Smooth muscle cell (in vitro differentiated cells): ENCODE results near the gene RPL10. TPM values are rescaled to one million over a fixed set of nuclear protein-coding genes. Genes with fewer than 3 reads are reported as not detected.

Experiments used
- DNase-seq: peaks from one replicate; lab custom pipeline; 2025; ENCODE audit not compliant: unreplicated experiment; lab: John Stamatoyannopoulos, UW
- H2AFZ ChIP-seq: fragments of 200-600 bp; sonication (generic); 2 replicates; pipeline ENCODE4 v1.6.0; 2016; ENCODE audit warnings: antibody characterized with exemption, low read depth, mild to moderate bottlenecking
- H3F3A ChIP-seq: fragments of 200-600 bp; sonication (generic); 2 replicates; pipeline ENCODE4 v1.6.0; 2017; ENCODE audit warnings: antibody characterized with exemption, low read depth
- H3K27ac ChIP-seq: fragments of 200-600 bp; sonication (generic); 2 replicates; pipeline ENCODE4 v1.5.1; 2016; ENCODE audit warnings: low read depth, mild to moderate bottlenecking
- H3K27me3 ChIP-seq: fragments of 200-600 bp; sonication (generic); 2 replicates; pipeline ENCODE4 v1.6.1; 2016; ENCODE audit warnings: low read depth, mild to moderate bottlenecking
- H3K36me3 ChIP-seq: fragments of 200-600 bp; sonication (generic); 2 replicates; pipeline ENCODE4 v1.5.1; 2016; ENCODE audit warnings: low read depth
- H3K4me1 ChIP-seq: fragments of 200-600 bp; sonication (generic); 2 replicates; pipeline ENCODE4 v1.5.1; 2016; ENCODE audit warnings: low read depth
- H3K4me2 ChIP-seq: fragments of 200-600 bp; sonication (generic); 2 replicates; pipeline ENCODE4 v1.6.0; 2016; ENCODE audit warnings: mild to moderate bottlenecking
- H3K4me3 ChIP-seq: fragments of 200-600 bp; sonication (generic); 2 replicates; pipeline ENCODE4 v1.5.1; 2016; ENCODE audit warnings: mild to moderate bottlenecking
- H3K79me2 ChIP-seq: fragments of 200-600 bp; sonication (generic); 2 replicates; pipeline ENCODE4 v1.6.0; 2016; ENCODE audit warnings: low read depth, mild to moderate bottlenecking
- H3K9ac ChIP-seq: fragments of 200-600 bp; sonication (generic); 2 replicates; pipeline ENCODE4 v1.6.0; 2016; ENCODE audit warnings: low read depth
- H3K9me3 ChIP-seq: fragments of 200-600 bp; sonication (generic); replicated peaks from 2 replicates; pipeline ENCODE4 v1.5.1; 2016; ENCODE audit warnings: low read depth
- H4K20me1 ChIP-seq: fragments of 200-600 bp; sonication (generic); 2 replicates; pipeline ENCODE4 v1.6.0; 2016; ENCODE audit warnings: low read depth
- CTCF ChIP-seq: fragments of 200-600 bp; sonication (generic); IDR thresholded peaks from 2 replicates; pipeline ENCODE4 v1.5.1; 2017; ENCODE audit warnings: borderline replicate concordance, mild to moderate bottlenecking, antibody characterized with exemption; ENCODE audit not compliant: insufficient read depth, poor library complexity, severe bottlenecking
- WGBS: methylation state at CpG from one replicate; pipeline ENCODE4 v1.1.7; 2016; ENCODE audit warnings: low lambda C conversion rate; 5-methylcytosine and 5-hydroxymethylcytosine counted together
- polyA plus RNA-seq: library from polyadenylated mRNA; unstranded; fragments of >200 nt; fragmentation: Nextera tagmentation; extraction: Ambion mirVana; gene quantifications from 2 replicates; pipeline ENCODE4 v1.2.1, GENCODE V29; 2016
- total RNA-seq: library from RNA; depleted of rRNA; stranded (reverse); fragments of >200 nt; gene quantifications from 2 replicates; pipeline ENCODE4 v1.2.3, GENCODE V29; 2014

Gene RPL10
- total and polyA plus RNA-seq, 2 experiments from 2014 or later = 1,314 to 3,107 TPM

GRCh38 chrX:154401045-154401799 is 3.0 kb downstream of the RPL10 start:
- TF ChIP-seq CTCF = no peak
- peaks cover 43% of the 10 kb centered on the region for H4K20me1 ChIP-seq
- no peak overlapping the region for H3K27ac ChIP-seq
- H3K79me2 ChIP-seq = peaks cover 19% of the 10 kb centered on the region
- no peak overlapping the region for H3K4me2 ChIP-seq
- H3K4me3 ChIP-seq = no peak overlapping the region
- H3K27me3 ChIP-seq = no peaks in the 10 kb centered on the region
- H3K9ac ChIP-seq = no peak overlapping the region
- no peaks in the 10 kb centered on the region for H3K4me1 ChIP-seq
- H3F3A ChIP-seq = peaks cover 4% of the 10 kb centered on the region
- H3K9me3 ChIP-seq = no peaks in the 10 kb centered on the region
- DNase-seq = no peak
- WGBS = 63% methylated on average over 6 of the region's 6 CpGs
- H2AFZ ChIP-seq = no peak overlapping the region
- no peaks in the 10 kb centered on the region for H3K36me3 ChIP-seq

- H2AFZ ChIP-seq = no peak overlapping the region
- no peaks in the 10 kb centered on the region for H3K9me3 ChIP-seq
- no peak overlapping the region for H3K4me2 ChIP-seq
- H3F3A ChIP-seq = peaks cover 4% of the 10 kb centered on the region
- no peaks in the 10 kb centered on the region for H3K4me1 ChIP-seq
- H3K79me2 ChIP-seq = peaks cover 19% of the 10 kb centered on the region
- 74% methylated on average over 6 of the region's 6 CpGs for WGBS
- DNase-seq = no peak
- no peak overlapping the region for H3K27ac ChIP-seq
- H3K9ac ChIP-seq = no peak overlapping the region
- peaks cover 43% of the 10 kb centered on the region for H4K20me1 ChIP-seq
- no peak overlapping the region for H3K4me3 ChIP-seq
- no peak for TF ChIP-seq CTCF
- H3K36me3 ChIP-seq = no peaks in the 10 kb centered on the region
- H3K27me3 ChIP-seq = no peaks in the 10 kb centered on the region
These were observed 3.9 kb downstream of the RPL10 start for GRCh38 chrX:154401918-154402621.

GRCh38 chrX:154402622-154403127 is 4.5 kb downstream of the RPL10 start:
- H3K9me3 ChIP-seq = no peaks in the 10 kb centered on the region
- no peak for DNase-seq
- TF ChIP-seq CTCF = no peak
- H3K79me2 ChIP-seq = peaks cover 20% of the 10 kb centered on the region
- H3F3A ChIP-seq = peaks cover 4% of the 10 kb centered on the region
- no peaks in the 10 kb centered on the region for H3K36me3 ChIP-seq
- no peak overlapping the region for H3K9ac ChIP-seq
- 80% methylated on average over 19 of the region's 19 CpGs for WGBS
- H3K4me1 ChIP-seq = no peaks in the 10 kb centered on the region
- H3K4me2 ChIP-seq = no peak overlapping the region
- H3K27ac ChIP-seq = no peak overlapping the region
- H4K20me1 ChIP-seq = peaks cover 43% of the 10 kb centered on the region
- H3K4me3 ChIP-seq = no peak overlapping the region
- H3K27me3 ChIP-seq = no peaks in the 10 kb centered on the region
- no peak overlapping the region for H2AFZ ChIP-seq
